Neural cell (in vitro differentiated cells): Measurements from ENCODE around the gene LILRB3. TPM values are rescaled to one million over a fixed set of nuclear protein-coding genes. Genes with fewer than 3 reads are reported as not detected.

Source experiments
- H2AFZ ChIP-seq: fragments of 200-600, 300-800 bp; sonication (generic), shearing (Covaris generic); 2 replicates; pipeline ENCODE4 v1.6.0; 2014; ENCODE audit warnings: low read depth, mild to moderate bottlenecking, antibody characterized with exemption, low read length, moderate library complexity
- H3F3A ChIP-seq: fragments of 200-600 bp; shearing (Covaris generic); 2 replicates; pipeline ENCODE4 v1.6.1; 2016; ENCODE audit warnings: mild to moderate bottlenecking, moderate library complexity, mixed read lengths, antibody characterized with exemption, low read length; ENCODE audit not compliant: insufficient read depth, poor library complexity, severe bottlenecking
- H3K27ac ChIP-seq: fragments of 200-600, 300-800 bp; sonication (generic), shearing (Covaris generic); 2 replicates; pipeline ENCODE4 v1.5.1; 2014; ENCODE audit warnings: mild to moderate bottlenecking, low read length, moderate library complexity
- H3K27me3 ChIP-seq: fragments of 300-800, 200-600 bp; sonication (generic), shearing (Covaris generic); 2 replicates; pipeline ENCODE4 v1.6.0; 2014; ENCODE audit warnings: mild to moderate bottlenecking, low read depth, low read length, moderate library complexity; ENCODE audit not compliant: insufficient read depth
- H3K36me3 ChIP-seq: fragments of 300-800, 200-600 bp; sonication (generic), shearing (Covaris generic); 2 replicates; pipeline ENCODE4 v1.5.1; 2014; ENCODE audit warnings: mild to moderate bottlenecking, antibody characterized with exemption, low read length, moderate library complexity; ENCODE audit not compliant: insufficient read depth
- H3K4me2 ChIP-seq: fragments of 300-800, 200-600 bp; sonication (generic), shearing (Covaris generic); 2 replicates; pipeline ENCODE4 v1.6.0; 2014; ENCODE audit warnings: mild to moderate bottlenecking, low read length
- H3K4me3 ChIP-seq: fragments of 300-800, 200-600 bp; sonication (generic), shearing (Covaris generic); 2 replicates; pipeline ENCODE4 v1.5.1; 2014; ENCODE audit warnings: mild to moderate bottlenecking, low read length, moderate library complexity
- H3K79me2 ChIP-seq: fragments of 200-600 bp; shearing (Covaris generic); replicated peaks from 2 replicates; pipeline ENCODE4 v1.6.0; 2014; ENCODE audit warnings: mild to moderate bottlenecking, low read length, moderate library complexity; ENCODE audit not compliant: insufficient read depth
- H3K9ac ChIP-seq: fragments of 300-800, 200-600 bp; sonication (generic), shearing (Covaris generic); 2 replicates; pipeline ENCODE4 v1.6.1; 2016; ENCODE audit warnings: mild to moderate bottlenecking, low read length, mixed read lengths
- H3K9me2 ChIP-seq: fragments of 200-600 bp; shearing (Covaris generic); 2 replicates; pipeline ENCODE4 v1.6.1; 2016; ENCODE audit warnings: mild to moderate bottlenecking, low read length, mixed read lengths; ENCODE audit not compliant: insufficient read depth
- H3K9me3 ChIP-seq: fragments of 200-600, 300-800 bp; sonication (generic), shearing (Covaris generic); 2 replicates; pipeline ENCODE4 v1.6.1; 2016; ENCODE audit warnings: mild to moderate bottlenecking, mixed run types, low read length, moderate library complexity, mixed read lengths
- H4K20me1 ChIP-seq: fragments of 200-600 bp; shearing (Covaris generic); 2 replicates; pipeline ENCODE4 v1.6.1; 2016; ENCODE audit warnings: mild to moderate bottlenecking, mixed run types; ENCODE audit not compliant: insufficient read depth
- EP300 ChIP-seq: fragments of 450-650 bp; conservative IDR thresholded peaks from 2 replicates; pipeline ENCODE4 v1.6.1; 2014; ENCODE audit warnings: antibody characterized with exemption, mild to moderate bottlenecking, moderate library complexity; ENCODE audit not compliant: poor library complexity, severe bottlenecking
- EZH2 ChIP-seq: fragments of 200-600, 300-800 bp; shearing (Covaris generic), sonication (generic); IDR thresholded peaks from 2 replicates; pipeline ENCODE4 v1.6.1; 2014; ENCODE audit warnings: antibody characterized with exemption, low read length, borderline replicate concordance, mild to moderate bottlenecking; ENCODE audit not compliant: insufficient read depth, poor library complexity, severe bottlenecking
- MXI1 ChIP-seq: fragments of 450-650 bp; conservative IDR thresholded peaks from 2 replicates; pipeline ENCODE4 v1.6.1; 2014; ENCODE audit warnings: antibody characterized with exemption, mild to moderate bottlenecking; ENCODE audit not compliant: poor library complexity, severe bottlenecking
- POLR2AphosphoS5 ChIP-seq: IDR thresholded peaks from 2 replicates; pipeline ENCODE4 v1.6.1; 2012
- RAD21 ChIP-seq: fragments of 450-650 bp; conservative IDR thresholded peaks from 2 replicates; pipeline ENCODE4 v1.6.1; 2014; ENCODE audit warnings: antibody characterized with exemption, mild to moderate bottlenecking, moderate library complexity
- REST ChIP-seq: IDR thresholded peaks from 2 replicates; pipeline ENCODE4 v1.6.1; 2012; ENCODE audit warnings: borderline replicate concordance
- SMC3 ChIP-seq: fragments of 450-650 bp; conservative IDR thresholded peaks from 2 replicates; pipeline ENCODE4 v1.6.1; 2014; ENCODE audit warnings: antibody characterized with exemption, mild to moderate bottlenecking, moderate library complexity; ENCODE audit not compliant: poor library complexity
- TAF1 ChIP-seq: IDR thresholded peaks from 2 replicates; pipeline ENCODE4 v1.6.1; 2012; ENCODE audit warnings: low read depth
- polyA plus RNA-seq: library from polyadenylated mRNA; depleted of rRNA; stranded (reverse); fragments of >200 nt; gene quantifications from 2 replicates; pipeline ENCODE4 v1.2.3, GENCODE V29; 2014
- TF ChIP-seq, protein P1 (sequence below): fragments of 450-650 bp; IDR thresholded peaks from 2 replicates; pipeline ENCODE4 v1.5.1; 2014; ENCODE audit warnings: antibody characterized with exemption, mild to moderate bottlenecking, moderate library complexity; ENCODE audit not compliant: poor library complexity, severe bottlenecking

The LILRB3 gene
- polyA plus RNA-seq, 1 donor from 2014 or later = not detected

DNA sequence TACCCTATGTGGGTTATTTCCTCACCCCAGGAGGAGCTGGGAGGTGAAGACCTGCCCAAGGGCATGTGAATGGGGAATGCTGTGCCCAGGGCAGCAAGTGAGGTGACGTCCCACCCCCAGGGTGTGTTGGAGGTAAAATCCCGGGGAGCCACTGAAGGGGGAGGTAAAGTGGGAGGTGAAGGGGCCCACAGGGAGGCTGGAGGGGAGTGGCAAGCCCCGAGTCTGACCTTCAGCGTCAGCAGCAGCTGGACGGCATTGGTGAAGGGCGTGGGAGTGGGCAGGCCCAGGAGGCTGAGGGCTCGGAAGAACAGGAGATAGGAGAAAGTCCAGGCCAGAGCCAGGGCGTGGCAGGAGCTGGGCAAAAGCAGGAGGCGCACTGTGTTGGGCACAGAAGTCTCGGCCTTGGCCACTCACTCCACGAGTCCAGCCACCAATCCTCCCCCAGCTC lies 35.8 kb downstream of the LILRB3 start:
- Histone ChIP-seq H3K4me3 (no peak overlapping the region), H2AFZ (no peak overlapping the region), H3K27ac (no peak overlapping the region), H3K9me2 (no peaks in the 10 kb centered on the region), H3K9ac (no peak overlapping the region), H3K4me2 (no peak overlapping the region), H3K79me2 (peaks cover 14% of the 10 kb centered on the region), H3K36me3 (no peaks in the 10 kb centered on the region), H3F3A (no peaks in the 10 kb centered on the region), H3K27me3 (no peaks in the 10 kb centered on the region), H4K20me1 (no peaks in the 10 kb centered on the region), H3K9me3 (no peaks in the 10 kb centered on the region)
- TF ChIP-seq RAD21 = no peak
- TF ChIP-seq TAF1 = no peak
- no peak for TF ChIP-seq MXI1
- no peak for TF ChIP-seq EZH2
- TF ChIP-seq REST = no peak
- TF ChIP-seq POLR2AphosphoS5 = no peak
- TF ChIP-seq SMC3 = no peak
- no peak for TF ChIP-seq EP300
- TF ChIP-seq, protein P1, sequence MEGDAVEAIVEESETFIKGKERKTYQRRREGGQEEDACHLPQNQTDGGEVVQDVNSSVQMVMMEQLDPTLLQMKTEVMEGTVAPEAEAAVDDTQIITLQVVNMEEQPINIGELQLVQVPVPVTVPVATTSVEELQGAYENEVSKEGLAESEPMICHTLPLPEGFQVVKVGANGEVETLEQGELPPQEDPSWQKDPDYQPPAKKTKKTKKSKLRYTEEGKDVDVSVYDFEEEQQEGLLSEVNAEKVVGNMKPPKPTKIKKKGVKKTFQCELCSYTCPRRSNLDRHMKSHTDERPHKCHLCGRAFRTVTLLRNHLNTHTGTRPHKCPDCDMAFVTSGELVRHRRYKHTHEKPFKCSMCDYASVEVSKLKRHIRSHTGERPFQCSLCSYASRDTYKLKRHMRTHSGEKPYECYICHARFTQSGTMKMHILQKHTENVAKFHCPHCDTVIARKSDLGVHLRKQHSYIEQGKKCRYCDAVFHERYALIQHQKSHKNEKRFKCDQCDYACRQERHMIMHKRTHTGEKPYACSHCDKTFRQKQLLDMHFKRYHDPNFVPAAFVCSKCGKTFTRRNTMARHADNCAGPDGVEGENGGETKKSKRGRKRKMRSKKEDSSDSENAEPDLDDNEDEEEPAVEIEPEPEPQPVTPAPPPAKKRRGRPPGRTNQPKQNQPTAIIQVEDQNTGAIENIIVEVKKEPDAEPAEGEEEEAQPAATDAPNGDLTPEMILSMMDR = no peak

DNA sequence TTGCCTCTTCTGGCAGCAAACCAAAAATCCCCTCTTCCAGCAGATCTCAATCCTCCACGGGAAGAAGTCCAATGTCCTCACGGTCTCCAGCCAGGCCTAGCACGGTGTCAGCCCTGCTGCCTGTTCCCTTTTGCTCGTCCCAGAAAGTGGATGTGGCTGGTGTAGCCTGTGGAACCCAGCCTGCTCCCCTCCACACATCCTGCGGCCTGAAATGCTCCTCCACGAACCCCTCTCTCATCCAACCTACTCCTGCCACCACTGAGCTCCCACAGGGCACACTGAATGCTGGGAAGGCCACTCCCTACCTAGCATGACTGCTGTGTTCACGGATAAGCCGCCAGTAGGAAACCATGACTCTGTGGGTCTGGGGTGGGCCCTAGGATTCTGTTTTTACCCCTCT lies 36.5 kb downstream of the LILRB3 start:
- H3K9me3 ChIP-seq = no peaks in the 10 kb centered on the region
- no peaks in the 10 kb centered on the region for H3K9me2 ChIP-seq
- H3K4me3 ChIP-seq = no peak overlapping the region
- no peak overlapping the region for H2AFZ ChIP-seq
- H3K27ac ChIP-seq = no peak overlapping the region
- TF ChIP-seq SMC3 = no peak
- no peak for TF ChIP-seq TAF1
- TF ChIP-seq POLR2AphosphoS5 = no peak
- TF ChIP-seq, protein P1 = no peak
- no peak for TF ChIP-seq MXI1
- no peaks in the 10 kb centered on the region for H4K20me1 ChIP-seq
- no peak overlapping the region for H3K4me2 ChIP-seq
- H3K36me3 ChIP-seq = no peaks in the 10 kb centered on the region
- no peaks in the 10 kb centered on the region for H3K27me3 ChIP-seq
- no peaks in the 10 kb centered on the region for H3F3A ChIP-seq
- peaks cover 10% of the 10 kb centered on the region for H3K79me2 ChIP-seq
- no peak overlapping the region for H3K9ac ChIP-seq
